PC-3 (cell line): ENCODE results near the gene TCF12.

ENCODE experiments used
- CTCF ChIP-seq: fragments of 300-600 bp; sonication (generic); conservative IDR thresholded peaks from 2 replicates; pipeline ENCODE4 v1.5.1; 2017; ENCODE audit warnings: antibody characterized with exemption, low read depth, mild to moderate bottlenecking, low read length
- EZH2 ChIP-seq: fragments of 300-600 bp; sonication (generic); IDR thresholded peaks from one replicate; pipeline ENCODE4 v1.6.1; 2017; ENCODE audit warnings: antibody characterized with exemption, mild to moderate bottlenecking, low read length; ENCODE audit not compliant: unreplicated experiment

- TF ChIP-seq CTCF (no peak), EZH2 (no peak)
Measured at GRCh38 chr15:56964182-56964581, 45.7 kb downstream of the TCF12 start.
